Measurements from ENCODE around the gene RYR2.
"Not testable (repeated sequence)": the region's sequence is repeated elsewhere in the genome, so short reads cannot be mapped to it uniquely, and the experiment has no call there.

RYR2 gene

DNA sequence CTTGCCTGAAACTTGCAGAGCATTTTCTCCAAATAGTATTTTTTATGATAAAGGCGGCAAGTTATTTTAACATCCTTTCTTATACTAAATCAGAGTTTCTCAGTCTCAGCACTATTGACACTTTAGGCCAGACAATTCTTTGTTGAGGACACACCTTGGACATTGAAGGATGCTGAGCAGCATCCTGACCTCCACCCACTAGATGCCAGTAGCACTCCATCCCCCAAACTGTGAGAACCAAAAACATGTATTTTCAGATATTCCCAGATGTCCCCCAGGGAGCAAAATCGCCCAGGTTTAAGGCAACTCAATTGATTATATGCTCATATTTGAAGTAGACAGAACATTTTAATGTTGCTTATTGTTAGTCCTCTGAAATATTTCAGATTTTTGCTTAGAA lies 549.4 kb downstream of the RYR2 start:
- no peak for DNase-seq

DNA sequence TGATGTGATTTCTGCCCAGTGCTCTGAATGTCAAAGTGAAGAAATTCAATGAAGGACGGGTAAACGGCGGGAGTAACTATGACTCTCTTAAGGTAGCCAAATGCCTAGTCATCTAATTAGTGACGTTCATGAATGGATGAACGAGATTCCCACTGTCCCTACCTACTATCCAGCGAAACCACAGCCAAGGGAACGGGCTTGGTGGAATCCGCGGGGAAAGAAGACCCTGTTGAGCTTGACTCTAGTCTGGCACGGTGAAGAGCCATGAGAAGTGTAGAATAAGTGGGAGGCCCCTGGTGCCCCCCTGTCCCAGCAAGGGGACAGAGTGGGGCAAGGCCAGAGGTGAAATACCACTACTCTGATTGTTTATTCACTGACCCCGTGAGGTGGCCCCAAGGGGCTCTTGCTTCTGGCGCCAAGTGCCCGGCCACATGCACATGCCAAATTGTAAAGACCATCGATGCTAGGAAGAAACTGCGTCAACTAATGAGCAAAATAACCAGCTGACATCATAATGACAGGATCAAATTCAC lies 561.1 kb downstream of the RYR2 start:
- DNase-seq, result not testable (repeated sequence)

DNA sequence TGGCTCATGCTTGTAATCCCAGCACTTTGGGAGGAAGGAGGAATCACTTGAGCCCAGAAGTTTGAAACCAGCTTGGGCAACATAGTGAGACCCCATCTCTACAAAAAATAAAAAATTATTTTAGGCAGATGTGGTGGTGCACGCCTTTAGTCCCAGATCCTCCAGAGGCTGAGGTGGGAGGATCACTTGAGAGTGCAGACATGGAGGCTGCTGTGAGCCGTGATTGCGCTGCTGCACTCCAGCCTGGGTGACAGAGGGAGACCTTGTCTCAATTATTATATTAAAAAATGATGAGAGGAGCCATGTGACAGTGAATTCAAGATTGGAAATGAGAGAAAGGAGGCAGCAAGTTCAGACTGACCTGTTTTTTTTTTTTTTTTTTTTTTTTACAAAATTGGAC lies 566.4 kb downstream of the RYR2 start:
- no peak for DNase-seq

DNA sequence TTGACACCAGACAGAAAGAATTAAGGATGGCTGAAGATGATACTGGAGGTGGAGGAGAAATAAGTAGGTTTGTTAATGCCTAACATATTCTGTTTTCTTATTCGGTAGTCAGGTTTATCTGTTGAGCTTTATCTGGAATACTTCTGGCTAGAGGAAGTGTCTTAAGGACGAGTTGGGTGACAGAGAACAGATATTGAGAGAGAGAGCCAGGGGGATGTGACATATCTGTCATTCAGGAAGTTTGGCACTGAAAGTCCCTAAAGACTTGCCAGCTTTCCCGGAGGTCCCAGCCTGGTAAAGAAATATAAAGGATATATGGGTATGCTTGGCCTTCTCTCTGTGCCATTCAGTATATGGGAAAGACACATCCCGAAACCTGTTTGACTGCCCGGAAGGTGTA lies 568.2 kb downstream of the RYR2 start:
- DNase-seq, result no peak

DNA sequence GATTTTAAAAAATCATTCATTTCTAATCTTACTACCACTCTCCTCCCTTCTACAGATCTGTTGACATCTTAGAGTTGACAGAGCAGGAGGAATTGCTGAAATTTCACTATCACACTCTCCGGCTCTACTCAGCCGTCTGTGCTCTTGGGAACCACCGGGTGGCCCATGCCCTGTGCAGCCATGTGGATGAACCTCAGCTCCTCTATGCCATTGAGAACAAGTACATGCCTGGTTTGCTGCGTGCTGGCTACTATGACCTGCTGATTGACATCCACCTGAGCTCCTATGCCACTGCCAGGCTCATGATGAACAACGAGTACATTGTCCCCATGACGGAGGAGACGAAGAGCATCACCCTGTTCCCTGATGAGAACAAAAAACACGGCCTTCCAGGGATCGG lies 572.0 kb downstream of the RYR2 start:
- no peak for DNase-seq

DNA sequence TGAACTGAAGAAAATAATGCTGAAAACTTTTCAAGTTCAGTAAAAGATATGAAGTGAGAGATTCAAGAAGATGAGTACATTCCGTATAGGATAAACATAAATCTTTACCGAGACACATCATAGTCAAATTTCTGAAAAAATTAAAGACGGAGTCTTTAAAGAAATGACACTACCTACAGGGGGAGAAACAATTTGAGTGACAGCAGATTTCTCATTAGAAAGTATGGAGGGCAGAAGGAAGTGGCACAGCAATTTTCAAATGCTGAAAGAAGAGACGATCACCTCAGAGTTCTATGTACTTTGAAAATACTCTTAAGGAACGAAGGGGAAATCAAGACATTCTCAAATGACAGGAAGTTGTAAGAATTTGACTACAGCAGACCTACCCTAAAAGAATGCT lies 577.6 kb downstream of the RYR2 start:
- no peak for DNase-seq

DNA sequence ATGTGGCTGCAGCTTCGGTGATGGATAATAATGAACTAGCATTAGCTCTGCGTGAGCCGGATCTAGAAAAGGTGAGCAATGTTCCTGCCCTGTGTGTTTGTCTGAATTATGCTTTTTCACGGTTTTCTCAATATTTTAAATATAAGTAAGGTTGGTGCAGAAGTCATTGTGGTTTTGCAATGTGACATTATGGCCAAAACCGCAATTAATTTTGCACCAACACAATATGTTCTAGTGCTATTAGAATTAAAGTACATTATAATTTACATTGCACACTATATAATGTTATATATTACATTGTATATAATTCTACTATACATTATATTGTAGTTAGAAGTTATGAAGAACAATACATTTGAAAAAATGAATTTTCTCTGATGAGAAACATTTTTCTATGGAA lies 592.9 kb downstream of the RYR2 start:
- DNase-seq, result no peak

DNA sequence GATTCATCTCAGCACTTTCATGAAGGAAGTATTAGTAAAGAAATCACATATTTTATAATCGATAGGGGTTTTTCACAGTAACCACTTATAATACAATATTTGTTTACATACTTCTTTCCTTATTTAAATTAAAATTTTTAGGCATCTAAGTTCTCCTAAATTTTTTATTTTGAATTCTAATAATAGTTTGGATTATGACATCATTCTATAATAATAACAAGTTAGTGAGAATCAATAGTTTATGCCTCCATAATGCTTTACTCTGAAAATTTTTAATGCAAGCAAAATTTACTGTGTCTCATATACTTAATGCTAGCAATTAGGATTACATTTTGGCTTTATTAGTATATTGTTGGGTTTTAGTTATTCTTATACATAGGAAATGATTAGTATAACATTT lies 596.6 kb downstream of the RYR2 start:
- no peak for DNase-seq

DNA sequence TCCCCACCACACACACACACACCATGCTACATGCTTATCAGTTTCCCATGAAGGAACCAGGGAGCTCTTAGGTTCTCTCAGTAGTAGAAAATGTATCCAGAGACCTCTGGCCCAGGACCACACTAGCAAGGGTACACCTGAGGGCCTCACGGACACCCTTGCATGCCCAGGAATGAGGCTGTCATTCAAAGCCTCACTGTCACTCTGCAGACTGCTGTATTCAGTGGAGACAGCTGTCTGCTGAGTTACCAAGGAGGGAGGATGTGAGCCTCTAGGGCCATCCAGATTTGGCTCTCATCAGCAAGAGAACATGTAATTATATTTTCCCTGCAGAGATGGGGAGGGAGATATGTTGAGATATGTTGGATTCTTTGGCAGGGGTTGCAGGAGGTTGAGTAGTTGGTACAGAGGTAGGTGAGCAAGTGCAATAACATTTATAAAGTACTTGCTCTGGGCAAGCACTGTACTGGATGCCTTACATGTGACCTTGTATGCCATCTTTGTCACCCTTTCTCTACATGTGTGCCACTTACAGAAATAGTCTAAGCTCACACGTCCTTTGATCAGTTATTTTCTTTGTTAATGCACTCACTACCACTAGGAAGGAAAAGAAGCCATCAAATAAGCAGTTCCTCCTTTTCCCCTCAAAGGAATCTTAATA lies 598.2 kb downstream of the RYR2 start:
- no peak for DNase-seq

DNA sequence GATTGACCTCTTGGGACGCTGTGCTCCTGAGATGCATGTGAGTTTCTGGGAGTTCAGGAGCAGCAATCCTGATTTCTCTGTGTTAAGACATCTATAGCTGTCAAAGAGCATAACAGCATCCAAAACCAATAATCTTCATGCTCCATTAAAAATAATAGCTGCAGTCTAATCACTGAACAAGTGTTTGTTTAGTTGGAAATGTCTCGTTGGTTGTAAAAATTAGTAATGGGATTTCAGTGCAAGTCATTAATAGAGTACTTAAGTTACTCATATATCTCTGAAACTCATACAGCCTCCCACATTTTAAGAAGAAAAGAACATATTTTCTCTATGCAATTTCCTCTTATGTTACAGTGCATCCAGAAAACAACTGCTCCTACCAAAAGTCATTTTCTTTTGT lies 599.0 kb downstream of the RYR2 start:
- DNase-seq, result no peak

DNA sequence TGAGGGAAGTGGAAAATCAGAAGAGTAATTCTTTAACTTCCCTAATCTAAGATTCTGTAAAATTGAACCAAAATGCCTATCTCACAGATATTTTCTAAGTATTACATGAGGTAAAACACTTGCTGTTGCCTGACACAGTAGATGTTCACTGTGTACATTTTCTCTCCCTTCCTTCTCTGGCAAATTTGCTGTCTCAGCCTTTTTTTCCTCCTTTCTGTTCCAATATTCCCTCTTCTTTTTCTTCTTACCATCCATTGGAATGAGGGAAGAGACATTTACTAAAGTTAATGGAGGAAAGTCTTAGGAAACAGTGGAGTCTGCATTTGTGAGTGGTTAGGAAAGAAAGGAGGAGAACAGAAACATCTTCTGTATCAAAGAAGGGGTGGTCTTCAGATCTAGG lies 608.8 kb downstream of the RYR2 start:
- no peak for DNase-seq

DNA sequence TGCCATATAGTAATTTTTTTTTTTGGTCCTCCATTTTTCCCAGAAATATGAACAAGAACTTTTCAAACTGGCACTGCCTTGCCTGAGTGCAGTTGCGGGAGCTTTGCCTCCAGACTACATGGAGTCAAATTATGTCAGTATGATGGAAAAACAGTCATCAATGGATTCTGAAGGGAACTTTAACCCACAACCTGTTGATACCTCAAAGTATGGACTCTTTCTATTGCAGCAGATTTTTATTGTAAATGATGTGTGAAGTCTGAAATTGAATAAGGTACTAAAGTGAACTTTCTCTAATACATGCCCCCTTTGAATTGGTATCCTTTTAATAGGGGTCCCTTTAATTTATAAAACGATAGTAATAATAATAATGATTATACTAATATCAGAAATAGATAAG lies 613.8 kb downstream of the RYR2 start:
- DNase-seq, result no peak

DNA sequence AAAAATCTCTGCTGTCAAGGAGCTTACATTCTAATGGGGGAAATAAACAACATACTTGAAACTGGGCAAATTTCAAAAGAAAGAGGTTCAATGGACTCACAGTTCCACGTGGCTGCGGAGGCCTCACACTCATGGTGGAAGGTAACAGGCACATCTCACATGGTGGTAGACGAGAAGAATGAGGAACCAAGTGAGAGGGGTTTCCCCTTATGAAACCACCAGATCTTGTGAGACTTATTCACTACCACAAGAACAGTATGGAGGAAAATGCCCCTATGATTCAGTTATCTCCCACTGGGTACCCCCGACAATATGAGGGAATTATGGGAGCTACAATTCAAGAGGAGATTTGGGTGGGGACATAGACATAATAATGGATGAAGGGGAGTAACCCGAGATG lies 622.4 kb downstream of the RYR2 start:
- DNase-seq, result no peak

DNA sequence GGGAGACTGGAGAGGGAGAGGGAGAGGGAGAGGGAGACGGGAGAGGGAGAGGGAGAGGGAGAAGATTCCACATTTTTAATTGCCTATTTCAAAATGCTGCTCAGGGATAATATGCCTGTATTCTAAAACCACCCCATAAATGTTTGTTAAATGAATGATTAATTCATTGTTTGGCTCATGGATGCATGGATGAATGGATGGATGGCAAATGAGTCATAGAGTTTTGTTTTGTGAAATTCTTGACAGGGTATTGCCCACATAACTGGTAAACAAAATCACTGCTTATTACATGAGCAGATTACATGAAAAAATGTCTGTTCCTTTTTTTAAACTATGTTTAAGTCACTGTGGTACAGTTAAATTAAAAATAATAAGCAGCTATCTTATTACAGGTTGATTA lies 628.3 kb downstream of the RYR2 start:
- no peak for DNase-seq

DNA sequence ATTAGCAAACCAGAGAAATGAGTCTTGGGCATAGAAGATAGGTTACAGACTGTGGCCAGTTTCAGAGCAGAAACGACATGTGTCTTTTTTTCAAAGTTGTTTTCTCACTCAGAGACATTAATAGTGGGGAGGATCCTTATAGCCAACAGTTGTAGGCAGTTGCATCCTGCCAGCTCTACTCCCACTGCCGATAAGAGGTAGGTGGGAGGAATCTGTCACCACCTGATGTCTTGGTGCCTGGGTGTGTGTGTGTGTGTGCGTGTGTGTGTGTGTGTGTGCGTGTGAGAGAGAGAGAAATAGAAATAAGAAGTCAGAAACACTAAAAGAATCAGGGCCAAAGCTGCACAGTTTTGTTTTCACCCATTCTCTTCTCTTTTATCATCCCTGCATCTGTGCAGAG lies 629.3 kb downstream of the RYR2 start:
- no peak for DNase-seq

DNA sequence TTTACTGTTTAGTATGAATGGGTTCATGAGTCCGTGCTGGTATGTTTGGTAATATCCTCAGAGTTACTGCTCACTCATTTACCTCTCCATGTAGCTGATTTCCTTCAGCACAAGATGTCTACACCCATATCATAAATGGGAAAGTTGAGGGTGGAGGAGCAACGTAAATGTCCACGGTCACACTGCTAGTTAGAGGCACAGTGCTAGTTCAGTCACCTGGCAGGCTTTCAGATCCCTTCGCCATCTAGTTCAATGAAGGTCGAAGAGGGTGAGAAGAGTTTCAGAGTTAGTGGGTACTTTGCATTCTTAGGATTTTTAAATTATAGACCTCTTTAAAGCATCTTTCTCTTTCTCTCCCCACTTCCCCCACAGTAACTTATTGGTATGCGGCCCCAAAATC lies 630.0 kb downstream of the RYR2 start:
- no peak for DNase-seq

DNA sequence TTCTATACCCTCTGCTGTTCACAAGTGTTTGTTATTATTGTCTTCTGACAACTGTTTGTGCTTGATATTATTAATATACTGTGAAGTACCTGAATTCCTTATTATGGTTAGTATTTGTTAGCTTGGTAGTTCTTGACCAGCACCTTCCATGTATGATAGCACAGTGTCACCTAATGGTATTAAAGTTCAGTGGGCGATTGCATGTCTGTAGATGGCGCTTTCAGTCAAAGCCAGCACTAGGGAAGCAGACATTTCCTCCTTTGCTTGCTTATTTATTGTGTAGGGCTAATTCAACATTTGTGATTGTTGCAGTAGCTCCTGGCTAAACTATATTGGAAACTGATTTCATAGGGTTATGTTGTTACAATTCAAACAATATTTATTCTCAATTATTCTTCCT lies 630.8 kb downstream of the RYR2 start:
- DNase-seq, result no peak

DNA sequence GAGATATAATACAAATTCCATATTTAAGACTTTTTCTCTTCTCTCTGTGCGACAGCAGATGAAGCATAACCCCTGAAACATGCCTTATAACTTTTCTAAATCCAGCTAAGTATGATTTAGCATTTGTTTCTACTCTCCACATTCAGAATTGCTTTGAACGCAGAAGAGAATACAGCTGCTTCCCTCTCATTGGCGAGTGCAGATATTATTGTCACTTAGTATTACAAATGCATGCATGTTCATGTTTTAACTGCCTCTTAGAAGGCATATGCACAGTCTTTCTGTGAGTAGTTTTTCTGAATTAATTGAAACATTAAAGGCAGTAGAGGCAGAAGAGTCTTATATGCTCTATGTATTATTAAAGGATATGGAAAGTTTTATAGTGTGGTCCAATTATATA lies 631.6 kb downstream of the RYR2 start:
- no peak for DNase-seq

DNA sequence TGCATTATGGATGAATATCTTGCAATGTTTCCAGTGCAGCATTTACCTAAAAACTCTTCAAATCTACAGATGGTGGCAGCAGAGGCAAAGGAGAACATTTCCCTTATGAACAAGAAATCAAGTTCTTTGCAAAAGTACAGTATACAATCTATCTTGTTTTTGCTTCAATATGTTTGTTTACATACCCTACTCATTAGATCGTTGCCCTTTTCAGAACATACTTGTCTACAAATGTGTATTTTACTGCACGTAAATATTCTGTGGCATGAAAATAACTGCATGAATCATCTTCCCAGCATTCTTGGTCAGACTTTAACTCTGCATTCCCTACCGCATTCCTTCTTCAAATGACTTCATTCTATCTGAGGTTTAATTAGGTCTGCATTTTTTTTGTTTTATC lies 636.0 kb downstream of the RYR2 start:
- DNase-seq, result no peak

DNA sequence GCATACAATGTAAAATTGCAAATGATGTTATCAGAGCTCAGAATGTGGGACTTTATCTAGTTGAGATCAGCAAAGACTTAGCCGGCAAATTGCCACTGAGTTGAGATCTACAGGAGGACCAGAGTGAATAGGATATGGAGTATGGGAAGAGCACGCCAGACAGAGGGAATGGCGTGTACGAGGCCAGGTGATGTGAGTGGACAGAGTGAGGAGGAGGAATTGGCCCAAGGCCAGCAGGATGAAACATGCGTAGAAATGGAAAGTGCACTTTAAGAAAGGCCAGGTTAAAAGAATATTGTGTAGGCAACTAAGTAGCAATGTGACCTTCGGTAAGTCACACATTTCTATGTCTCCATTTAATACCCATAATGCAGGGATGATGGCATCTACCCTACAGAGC lies 637.7 kb downstream of the RYR2 start:
- DNase-seq, result no peak

DNA sequence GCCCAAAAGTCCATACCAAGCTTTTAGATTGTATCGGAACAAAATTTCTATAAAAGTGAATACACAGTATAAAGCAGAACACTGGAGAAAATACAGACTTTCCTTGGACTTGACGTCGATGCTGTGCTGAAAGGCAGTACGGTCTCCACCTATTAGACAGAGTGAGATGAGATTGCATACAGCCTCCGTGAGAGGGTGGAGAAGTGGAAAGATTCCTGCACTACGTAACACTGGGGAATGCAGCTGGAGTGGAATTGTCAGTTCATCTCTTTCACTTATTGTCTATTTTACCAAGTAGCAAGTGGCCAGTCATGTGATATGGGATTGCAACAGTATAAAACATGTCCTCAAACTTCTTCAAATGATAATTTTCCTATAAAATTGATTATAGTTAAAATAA lies 639.2 kb downstream of the RYR2 start:
- DNase-seq, result no peak

DNA sequence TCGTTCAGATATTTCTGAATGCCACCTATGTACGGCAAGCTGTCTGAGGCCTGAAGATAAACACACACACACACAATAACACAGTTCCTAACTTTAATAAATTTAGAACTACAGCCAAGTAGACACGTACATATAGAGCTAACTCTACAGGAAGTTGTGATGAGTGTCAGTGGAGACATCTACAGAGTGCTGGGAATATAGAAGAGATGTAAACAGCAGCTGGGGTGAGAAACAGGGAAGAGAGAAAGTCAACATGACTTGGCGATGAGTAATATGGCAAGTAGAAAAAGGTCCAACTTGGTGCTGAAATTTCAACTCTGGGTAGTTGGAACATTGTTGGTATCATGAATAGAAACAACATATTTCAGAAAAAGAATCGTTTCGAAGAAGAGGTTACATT lies 642.3 kb downstream of the RYR2 start:
- no peak for DNase-seq

DNA sequence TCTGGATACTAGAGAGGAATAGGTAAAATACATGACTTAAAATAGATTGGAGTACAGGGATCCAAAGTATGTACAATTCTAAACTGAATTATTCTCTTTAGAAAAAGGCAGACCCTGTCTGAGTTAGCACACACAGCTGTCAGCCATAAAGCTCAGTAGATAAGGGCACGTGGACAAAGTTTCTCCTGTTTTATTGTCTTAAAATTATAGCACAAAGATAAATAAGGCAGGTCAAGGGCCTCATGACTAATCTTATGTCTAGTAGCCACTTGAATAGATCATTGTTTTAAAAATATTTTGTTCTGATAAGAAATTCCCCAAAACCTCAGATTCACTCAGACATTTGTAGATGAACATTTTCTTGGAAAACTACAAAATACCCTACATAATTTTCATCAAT lies 643.6 kb downstream of the RYR2 start:
- DNase-seq, result no peak

DNA sequence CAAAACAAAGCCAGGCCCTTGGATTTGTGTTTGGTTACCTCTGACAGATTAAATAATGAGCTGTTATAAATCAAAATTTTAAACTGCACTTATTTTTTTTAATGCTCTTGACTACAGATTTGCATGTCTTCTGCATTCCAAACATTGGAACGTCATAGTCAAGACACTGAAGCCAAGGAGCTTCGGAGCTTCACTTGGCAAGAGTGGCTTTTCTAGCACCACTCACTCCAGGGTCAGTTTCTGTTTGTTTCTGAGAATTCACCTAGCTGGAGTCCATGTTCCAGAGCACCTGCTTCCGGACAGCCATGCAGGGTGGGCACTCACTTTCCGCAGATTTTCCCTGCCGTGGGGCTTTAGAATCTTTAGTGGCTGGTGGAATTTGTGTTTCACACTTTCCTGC lies 645.8 kb downstream of the RYR2 start:
- DNase-seq, result no peak

DNA sequence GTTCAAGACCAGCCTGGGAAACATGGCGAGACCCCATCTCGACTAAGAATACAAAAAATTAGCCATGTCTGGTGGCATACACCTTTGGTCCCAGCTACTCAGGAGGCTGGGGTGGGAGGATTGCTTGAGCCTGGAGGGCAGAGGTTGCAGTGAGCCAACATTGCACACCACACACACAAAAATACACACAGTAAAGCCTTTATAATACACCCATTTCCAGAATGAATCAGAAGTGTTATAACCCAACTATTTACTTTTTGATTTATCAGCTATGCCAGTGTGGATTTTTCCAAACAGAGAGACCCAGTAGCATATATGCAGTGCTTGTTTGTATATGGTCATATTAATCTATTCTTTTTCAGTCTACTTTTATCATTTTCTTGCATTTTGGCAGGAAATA lies 648.7 kb downstream of the RYR2 start:
- DNase-seq, result no peak

DNA sequence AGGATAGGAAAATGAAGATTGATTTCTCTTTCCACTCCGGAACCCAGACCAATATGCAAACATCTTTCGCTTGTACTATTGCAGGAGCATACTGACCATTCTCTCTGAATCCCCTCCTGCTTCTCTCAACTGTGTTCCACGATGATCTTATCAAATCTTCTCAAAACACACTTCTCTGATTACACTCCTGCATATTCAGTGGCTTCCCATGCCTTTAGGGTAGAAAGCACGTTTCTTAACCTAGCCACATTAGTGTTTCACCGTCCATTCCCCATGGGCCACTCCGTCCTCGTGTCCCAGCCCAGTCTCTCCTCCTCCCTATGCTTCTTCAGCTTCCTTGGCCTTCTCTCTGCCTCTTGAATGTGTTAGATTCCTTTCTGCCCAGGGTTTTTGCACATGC lies 650.3 kb downstream of the RYR2 start:
- DNase-seq, result no peak
